Activated CD8-positive, alpha-beta memory T cell treated with anti-CD3 and anti-CD28 coated beads for 1 hour (primary cell): ENCODE results near the gene PLIN4.
"Not testable (repeated sequence)": the region's sequence is repeated elsewhere in the genome, so short reads cannot be mapped to it uniquely, and the experiment has no call there.

Experiments
- DNase-seq, 2 donors: peaks; one replicate each; pipeline ENCODE4 v3.0.0-alpha.2; 2020; ENCODE audit warnings: low read depth in 1 of 2; ENCODE audit errors: extremely low read depth in 1 of 2

Gene PLIN4

GRCh38 chr19:4528843-4529242 is 10.6 kb upstream of the PLIN4 start:
- no peak for DNase-seq

- not testable (repeated sequence) for DNase-seq
These were observed 9.1 kb upstream of the PLIN4 start for GRCh38 chr19:4527377-4527776.

- no peak for DNase-seq
These were observed 7.3 kb upstream of the PLIN4 start for GRCh38 chr19:4525563-4526002.

- peak; percentile 4 to 51 for DNase-seq
These were observed 6.7 kb upstream of the PLIN4 start for GRCh38 chr19:4524808-4525562.

GRCh38 chr19:4523306-4524110 is 5.2 kb upstream of the PLIN4 start:
- no peak for DNase-seq

GRCh38 chr19:4522291-4523002 is 4.2 kb upstream of the PLIN4 start:
- no peak for DNase-seq

- DNase-seq, result no peak
These were observed 3.6 kb upstream of the PLIN4 start for GRCh38 chr19:4521888-4522242.

- DNase-seq, result no peak
These were observed 3.0 kb upstream of the PLIN4 start for GRCh38 chr19:4521170-4521887.

- DNase-seq, result no peak
These were observed 1.4 kb upstream of the PLIN4 start for GRCh38 chr19:4519521-4520277.

- no peak for DNase-seq
These were observed 848 bp upstream of the PLIN4 start for GRCh38 chr19:4519172-4519496.

GRCh38 chr19:4517451-4518057 is 732 bp downstream of the PLIN4 start:
- DNase-seq, result no peak

GRCh38 chr19:4516939-4517300 is 1.4 kb downstream of the PLIN4 start:
- no peak for DNase-seq

GRCh38 chr19:4516199-4516938 is 1.9 kb downstream of the PLIN4 start:
- no peak for DNase-seq

GRCh38 chr19:4515732-4516131 is 2.6 kb downstream of the PLIN4 start:
- DNase-seq, result no peak

- no peak for DNase-seq
These were observed 5.0 kb downstream of the PLIN4 start for GRCh38 chr19:4513248-4513647.

GRCh38 chr19:4512070-4512469 is 6.2 kb downstream of the PLIN4 start:
- no peak for DNase-seq

GRCh38 chr19:4511300-4512054 is 6.8 kb downstream of the PLIN4 start:
- no peak for DNase-seq

GRCh38 chr19:4510435-4511255 is 7.6 kb downstream of the PLIN4 start:
- DNase-seq, result no peak
